PFSK-1 (cell line): ENCODE results near the gene ADAMTS14.

ENCODE experiments used
- FOXP2 ChIP-seq: optimal IDR thresholded peaks from 2 replicates; pipeline ENCODE3; 2011; ENCODE audit warnings: borderline replicate concordance, control low read depth, inconsistent platforms; ENCODE audit not compliant: insufficient read depth; ENCODE audit errors: extremely low read length, extremely low read depth
- POLR2AphosphoS5 ChIP-seq: IDR thresholded peaks from 2 replicates; pipeline ENCODE4 v1.6.1; 2012; ENCODE audit warnings: low read depth, mild to moderate bottlenecking, control low read depth, low read length, moderate library complexity
- SIN3A ChIP-seq: IDR thresholded peaks from 2 replicates; pipeline ENCODE4 v1.6.1; 2012; ENCODE audit warnings: mild to moderate bottlenecking, low read length, moderate library complexity, borderline replicate concordance; ENCODE audit not compliant: insufficient read depth
- TAF1 ChIP-seq: IDR thresholded peaks from 2 replicates; pipeline ENCODE4 v1.6.1; 2012; ENCODE audit warnings: low read length, control low read depth, borderline replicate concordance; ENCODE audit not compliant: insufficient read depth
- TF ChIP-seq, protein P1 (sequence below), 2 experiments: IDR thresholded peaks; 2 replicates each; pipeline versions ENCODE4 v1.6.1 to v1.8.0; 2011 to 2012; ENCODE audit warnings: low read depth in 2 of 2, low read length in 2 of 2, control low read depth in 1 of 2, inconsistent platforms in 1 of 2, mild to moderate bottlenecking in 1 of 2, moderate library complexity in 1 of 2; ENCODE audit not compliant: insufficient read depth in 1 of 2

The ADAMTS14 gene

DNA sequence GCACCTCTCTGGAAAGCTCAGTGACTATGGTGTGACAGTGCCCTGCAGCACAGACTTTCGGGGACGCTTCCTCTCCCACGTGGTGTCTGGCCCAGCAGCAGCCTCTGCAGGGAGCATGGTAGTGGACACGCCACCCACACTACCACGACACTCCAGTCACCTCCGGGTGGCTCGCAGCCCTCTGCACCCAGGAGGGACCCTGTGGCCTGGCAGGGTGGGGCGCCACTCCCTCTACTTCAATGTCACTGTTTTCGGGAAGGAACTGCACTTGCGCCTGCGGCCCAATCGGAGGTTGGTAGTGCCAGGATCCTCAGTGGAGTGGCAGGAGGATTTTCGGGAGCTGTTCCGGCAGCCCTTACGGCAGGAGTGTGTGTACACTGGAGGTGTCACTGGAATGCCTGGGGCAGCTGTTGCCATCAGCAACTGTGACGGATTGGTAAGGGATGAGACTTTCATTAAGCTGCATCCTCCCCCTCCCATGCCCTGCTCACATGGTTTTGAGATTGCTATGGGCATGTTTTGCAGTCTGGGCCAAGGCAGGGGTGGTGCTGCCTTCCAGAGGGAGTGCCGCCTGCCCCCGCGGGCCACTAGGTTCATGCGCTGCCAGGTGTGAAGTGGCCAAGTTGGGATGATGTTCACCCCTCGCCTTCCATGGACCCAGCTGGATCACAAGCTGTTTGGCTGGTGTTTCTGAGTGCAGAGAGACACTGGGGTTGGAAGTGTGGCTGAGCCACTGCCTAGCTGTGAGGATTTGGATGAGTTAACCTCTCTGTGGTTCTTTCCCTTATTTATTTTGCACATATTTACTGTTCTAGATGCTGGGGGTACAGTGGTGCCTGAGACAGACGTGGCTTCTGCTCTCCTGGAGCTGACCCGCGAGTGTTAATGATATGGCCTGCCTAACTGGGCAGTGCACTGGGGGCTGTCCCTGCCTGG lies 2.5 kb downstream of the ADAMTS14 start:
- TF ChIP-seq SIN3A (no peak), TAF1 (no peak), POLR2AphosphoS5 (no peak), FOXP2 (no peak)
- TF ChIP-seq, protein P1, sequence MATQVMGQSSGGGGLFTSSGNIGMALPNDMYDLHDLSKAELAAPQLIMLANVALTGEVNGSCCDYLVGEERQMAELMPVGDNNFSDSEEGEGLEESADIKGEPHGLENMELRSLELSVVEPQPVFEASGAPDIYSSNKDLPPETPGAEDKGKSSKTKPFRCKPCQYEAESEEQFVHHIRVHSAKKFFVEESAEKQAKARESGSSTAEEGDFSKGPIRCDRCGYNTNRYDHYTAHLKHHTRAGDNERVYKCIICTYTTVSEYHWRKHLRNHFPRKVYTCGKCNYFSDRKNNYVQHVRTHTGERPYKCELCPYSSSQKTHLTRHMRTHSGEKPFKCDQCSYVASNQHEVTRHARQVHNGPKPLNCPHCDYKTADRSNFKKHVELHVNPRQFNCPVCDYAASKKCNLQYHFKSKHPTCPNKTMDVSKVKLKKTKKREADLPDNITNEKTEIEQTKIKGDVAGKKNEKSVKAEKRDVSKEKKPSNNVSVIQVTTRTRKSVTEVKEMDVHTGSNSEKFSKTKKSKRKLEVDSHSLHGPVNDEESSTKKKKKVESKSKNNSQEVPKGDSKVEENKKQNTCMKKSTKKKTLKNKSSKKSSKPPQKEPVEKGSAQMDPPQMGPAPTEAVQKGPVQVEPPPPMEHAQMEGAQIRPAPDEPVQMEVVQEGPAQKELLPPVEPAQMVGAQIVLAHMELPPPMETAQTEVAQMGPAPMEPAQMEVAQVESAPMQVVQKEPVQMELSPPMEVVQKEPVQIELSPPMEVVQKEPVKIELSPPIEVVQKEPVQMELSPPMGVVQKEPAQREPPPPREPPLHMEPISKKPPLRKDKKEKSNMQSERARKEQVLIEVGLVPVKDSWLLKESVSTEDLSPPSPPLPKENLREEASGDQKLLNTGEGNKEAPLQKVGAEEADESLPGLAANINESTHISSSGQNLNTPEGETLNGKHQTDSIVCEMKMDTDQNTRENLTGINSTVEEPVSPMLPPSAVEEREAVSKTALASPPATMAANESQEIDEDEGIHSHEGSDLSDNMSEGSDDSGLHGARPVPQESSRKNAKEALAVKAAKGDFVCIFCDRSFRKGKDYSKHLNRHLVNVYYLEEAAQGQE (IDR thresholded peaks at IDR 0.05; ENCODE audit: insufficient read depth in 1 of 2, low read depth in 2 of 2, low read length in 2 of 2), result no peak

DNA sequence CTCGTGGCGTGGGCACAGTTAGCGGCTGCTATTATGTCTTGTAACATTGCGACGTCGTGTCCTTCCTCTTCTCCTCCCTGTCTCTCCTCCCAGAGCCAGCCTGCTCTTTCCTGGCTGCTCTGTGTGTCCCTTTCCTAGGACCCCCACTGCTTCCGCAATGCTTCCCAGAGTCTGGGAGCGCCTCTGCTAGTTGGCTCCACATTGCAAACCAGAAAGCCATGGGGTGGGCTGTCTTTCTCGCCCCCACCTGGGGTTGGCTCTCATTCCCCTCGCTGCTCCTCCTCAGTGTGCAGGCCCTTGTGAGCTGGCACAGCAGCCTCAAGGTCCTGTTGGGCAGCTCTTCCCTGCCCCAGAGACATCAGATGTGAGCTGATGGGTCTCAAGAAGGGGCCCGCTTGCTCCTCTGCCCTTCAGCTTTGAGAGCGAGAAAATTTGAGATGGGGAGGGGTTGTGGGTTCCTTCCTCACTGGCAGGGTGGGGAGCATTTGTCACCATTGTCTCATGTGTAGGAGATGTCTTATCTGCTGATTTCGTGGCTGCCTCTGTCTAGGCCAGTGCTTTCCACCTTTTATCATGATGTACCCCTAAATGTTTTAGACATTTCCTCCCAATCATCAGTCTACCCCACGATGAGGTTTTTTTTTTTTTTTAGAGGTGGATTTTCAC lies 3.3 kb downstream of the ADAMTS14 start:
- TF ChIP-seq TAF1, result no peak
- no peak for TF ChIP-seq SIN3A
- no peak for TF ChIP-seq POLR2AphosphoS5
- TF ChIP-seq, protein P1 (IDR thresholded peaks at IDR 0.05; ENCODE audit: insufficient read depth in 1 of 2, low read depth in 2 of 2, low read length in 2 of 2), result no peak
- no peak for TF ChIP-seq FOXP2

DNA sequence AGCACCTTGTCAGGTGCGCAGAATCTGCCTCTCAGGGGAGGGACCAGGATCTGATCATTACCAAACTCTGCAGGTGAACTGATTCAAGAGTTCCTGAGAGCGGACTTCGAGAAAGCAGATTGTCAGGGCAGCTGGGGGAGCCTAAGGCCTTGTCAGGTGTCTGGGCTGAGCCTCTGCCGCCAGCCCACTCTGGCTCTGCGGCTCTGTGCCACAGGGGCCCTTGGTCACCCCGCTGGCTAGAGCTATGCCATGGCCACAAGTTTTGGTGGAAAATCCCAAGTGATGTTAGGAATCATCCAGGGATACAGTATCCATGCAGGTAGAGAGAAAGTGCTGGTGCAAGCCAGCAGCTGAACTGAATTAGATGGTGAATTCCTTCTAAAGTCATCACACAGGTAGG lies 4.2 kb downstream of the ADAMTS14 start:
- TF ChIP-seq SIN3A, result no peak
- TF ChIP-seq, protein P1 (IDR thresholded peaks at IDR 0.05; ENCODE audit: insufficient read depth in 1 of 2, low read depth in 2 of 2, low read length in 2 of 2), result no peak
- no peak for TF ChIP-seq TAF1
- no peak for TF ChIP-seq POLR2AphosphoS5
- no peak for TF ChIP-seq FOXP2

DNA sequence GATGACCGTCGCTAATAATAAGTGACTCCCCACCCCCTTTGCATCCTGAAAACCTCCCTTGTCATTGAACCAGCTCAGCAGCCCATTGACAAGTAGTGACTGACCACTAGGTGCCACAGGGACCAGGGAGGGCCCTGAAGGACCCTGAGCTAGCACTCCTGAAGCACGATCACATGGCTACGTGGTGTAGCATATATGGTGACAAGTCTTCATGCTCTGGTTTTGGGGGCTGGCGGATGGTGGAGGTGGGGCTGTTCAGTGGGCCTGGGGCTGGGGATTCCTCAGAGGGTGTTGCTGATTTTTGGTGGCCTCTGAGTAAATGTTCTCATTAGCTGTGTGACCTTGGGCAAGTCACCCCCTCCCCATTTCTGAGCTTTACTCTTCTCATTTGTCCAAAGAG lies 4.7 kb downstream of the ADAMTS14 start:
- no peak for TF ChIP-seq POLR2AphosphoS5
- no peak for TF ChIP-seq FOXP2
- TF ChIP-seq SIN3A, result no peak
- TF ChIP-seq, protein P1 (IDR thresholded peaks at IDR 0.05; ENCODE audit: insufficient read depth in 1 of 2, low read depth in 2 of 2, low read length in 2 of 2), result no peak
- TF ChIP-seq TAF1, result no peak
